ENCODE data around the gene ACACB.

The ACACB gene

DNA sequence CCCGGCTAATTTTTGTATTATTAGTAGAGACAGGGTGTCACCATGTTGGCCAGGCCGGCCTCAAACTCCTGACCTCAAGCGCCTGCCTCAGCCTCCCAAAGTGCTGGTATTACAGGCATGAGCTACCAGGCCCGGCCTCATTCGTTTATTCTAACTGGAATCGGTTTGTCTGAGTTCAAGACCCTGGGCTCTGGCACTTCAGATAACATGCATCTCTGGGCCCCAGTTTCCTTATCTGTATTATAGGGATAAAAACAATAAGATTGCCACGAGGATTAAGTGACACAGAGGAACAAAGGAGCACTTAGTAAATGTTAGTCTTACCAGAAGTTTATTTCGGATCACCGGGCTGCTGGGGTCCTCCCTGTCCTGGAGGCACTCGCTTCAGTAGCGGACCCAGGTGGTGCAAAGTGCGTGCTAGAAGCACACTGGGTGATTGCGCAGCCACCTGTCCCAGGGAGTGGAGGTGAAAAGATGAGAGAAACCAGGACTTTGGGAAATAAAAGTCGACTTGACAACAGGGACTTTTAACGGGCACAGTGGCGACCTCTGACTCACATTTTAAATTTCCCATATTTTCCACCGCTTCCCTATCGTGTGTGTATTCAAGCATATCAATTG lies 37.5 kb downstream of the ACACB start:
- no peak for TF ChIP-seq CTCF (IDR thresholded peaks at IDR 0.05; ENCODE audit: insufficient read depth, low read length, poor library complexity, severe bottlenecking)
- H3K36me3 ChIP-seq (ENCODE audit: control insufficient read depth, insufficient read depth, low read length), result no peaks in the 10 kb centered on the region
- no peak for DNase-seq (ENCODE audit: extremely low read depth, insufficient read length)
- peak overlapping the region; percentile 31; the same call in 1 of the 2 replicates for H3K4me3 ChIP-seq (replicated peaks; ENCODE audit: low read depth, low read length)
- H3K27me3 ChIP-seq (replicated peaks; ENCODE audit: control insufficient read depth, insufficient read depth, low read length), result no peaks in the 10 kb centered on the region

GRCh38 chr12:109154451-109155438 lies 38.4 kb downstream of the ACACB start:
- TF ChIP-seq CTCF (IDR thresholded peaks at IDR 0.05; ENCODE audit: insufficient read depth, low read length, poor library complexity, severe bottlenecking), result no peak
- Histone ChIP-seq H3K4me3 (replicated peaks; ENCODE audit: low read depth, low read length) (peak overlapping the region; percentile 71), H3K36me3 (ENCODE audit: control insufficient read depth, insufficient read depth, low read length) (no peaks in the 10 kb centered on the region), H3K27me3 (replicated peaks; ENCODE audit: control insufficient read depth, insufficient read depth, low read length) (no peaks in the 10 kb centered on the region)
- peak; percentile 71 for DNase-seq (ENCODE audit: extremely low read depth, insufficient read length)

DNA sequence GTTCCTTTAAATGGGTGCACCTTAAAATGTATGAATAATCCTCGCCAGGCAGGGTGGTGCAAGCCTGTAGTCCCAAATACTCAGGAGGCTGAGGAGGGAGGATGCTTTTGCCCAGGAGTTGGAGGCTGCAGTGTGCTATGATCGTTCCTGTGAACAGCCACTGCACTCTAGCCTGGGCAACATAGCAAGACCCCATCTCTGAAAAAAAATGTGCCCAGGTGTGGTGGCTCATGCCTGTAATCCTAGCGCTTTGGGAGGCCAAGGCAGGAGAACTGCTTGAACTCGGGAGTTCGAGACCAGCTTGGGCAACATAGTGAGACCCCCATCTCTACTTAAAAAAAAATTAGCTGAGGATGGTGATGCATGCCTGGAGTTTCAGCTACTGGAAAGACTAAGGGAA lies 39.6 kb downstream of the ACACB start:
- no peak for TF ChIP-seq CTCF (IDR thresholded peaks at IDR 0.05; ENCODE audit: insufficient read depth, low read length, poor library complexity, severe bottlenecking)
- Histone ChIP-seq H3K27me3 (replicated peaks; ENCODE audit: control insufficient read depth, insufficient read depth, low read length) (no peaks in the 10 kb centered on the region), H3K4me3 (replicated peaks; ENCODE audit: low read depth, low read length) (no peak overlapping the region), H3K36me3 (ENCODE audit: control insufficient read depth, insufficient read depth, low read length) (no peaks in the 10 kb centered on the region)
- DNase-seq (ENCODE audit: extremely low read depth, insufficient read length), result no peak

DNA sequence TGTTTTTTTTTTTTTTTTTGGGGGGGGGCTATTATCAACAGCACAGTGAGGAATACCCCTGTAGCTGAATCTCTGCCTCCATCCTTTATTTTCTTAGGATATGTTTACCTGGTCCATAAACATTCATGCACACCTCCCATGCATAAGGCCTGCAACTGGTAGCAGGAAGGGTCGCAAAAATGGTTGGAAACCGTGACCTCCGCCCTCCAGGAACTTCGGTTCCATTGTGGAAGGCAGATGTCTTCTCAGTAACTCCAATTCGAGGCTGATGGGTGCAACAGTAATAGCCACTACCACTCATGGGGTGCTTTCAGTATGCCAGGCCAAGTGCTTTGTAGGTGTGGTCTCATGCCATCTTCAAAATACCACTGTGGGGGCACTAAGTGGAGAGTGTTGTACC lies 40.2 kb downstream of the ACACB start:
- no peak for DNase-seq (ENCODE audit: extremely low read depth, insufficient read length)

GRCh38 chr12:109157986-109158385 lies 41.6 kb downstream of the ACACB start:
- DNase-seq (ENCODE audit: extremely low read depth, insufficient read length), result no peak
- Histone ChIP-seq H3K27me3 (replicated peaks; ENCODE audit: control insufficient read depth, insufficient read depth, low read length) (no peaks in the 10 kb centered on the region), H3K36me3 (ENCODE audit: control insufficient read depth, insufficient read depth, low read length) (no peaks in the 10 kb centered on the region), H3K4me3 (replicated peaks; ENCODE audit: low read depth, low read length) (no peak overlapping the region)
- no peak for TF ChIP-seq CTCF (IDR thresholded peaks at IDR 0.05; ENCODE audit: insufficient read depth, low read length, poor library complexity, severe bottlenecking)

More for the DNA sequence above, 40.2 kb downstream of the ACACB start:
- no peaks in the 10 kb centered on the region for H3K27me3 ChIP-seq (replicated peaks; ENCODE audit: control insufficient read depth, insufficient read depth, low read length)
- H3K36me3 ChIP-seq (ENCODE audit: control insufficient read depth, insufficient read depth, low read length), result no peaks in the 10 kb centered on the region
- no peak overlapping the region for H3K4me3 ChIP-seq (replicated peaks; ENCODE audit: low read depth, low read length)
- TF ChIP-seq CTCF (IDR thresholded peaks at IDR 0.05; ENCODE audit: insufficient read depth, low read length, poor library complexity, severe bottlenecking), result no peak

Data from GM06990 (cell line).